Activated CD4-positive, alpha-beta T cell treated with anti-CD3 and anti-CD28 coated beads, Interleukin-2, amount 10 ng/mL, durations not matched to agents 24 days and 14 days (primary cell): ENCODE data around the gene UQCRC1. TPM values are rescaled to one million over a fixed set of nuclear protein-coding genes. Genes with fewer than 3 reads are reported as not detected.

Source experiments
- DNase-seq: peaks from one replicate; pipeline ENCODE4 v3.0.0; 2022
- H3K27ac Mint-ChIP-seq: one replicate; pipeline ENCODE4 v1.8.0; 2022; ENCODE audit warnings: mild to moderate bottlenecking, mixed read lengths
- H3K27me3 Mint-ChIP-seq: one replicate; pipeline ENCODE4 v1.8.0; 2022; ENCODE audit warnings: mixed read lengths
- H3K36me3 Mint-ChIP-seq: one replicate; pipeline ENCODE4 v1.8.0; 2022; ENCODE audit warnings: low read depth, mild to moderate bottlenecking, mixed read lengths
- H3K4me1 Mint-ChIP-seq: one replicate; pipeline ENCODE4 v1.8.0; 2021; ENCODE audit warnings: mixed read lengths
- H3K4me3 Mint-ChIP-seq: one replicate; pipeline ENCODE4 v1.8.0; 2022; ENCODE audit warnings: mild to moderate bottlenecking, moderate library complexity, mixed read lengths
- H3K9me3 Mint-ChIP-seq: one replicate; pipeline ENCODE4 v1.8.0; 2021; ENCODE audit warnings: mixed read lengths
- intact Hi-C: fragments of 100-400 bp; cut with micrococcal nuclease; formaldehyde crosslinking; loops from one replicate; pipeline ENCODE4 v1.15.1; 2023
- total RNA-seq: library from RNA; stranded (reverse); gene quantifications from 2 replicates; pipeline ENCODE4 v1.2.3, GENCODE V29; 2022

The UQCRC1 gene
- total RNA-seq, 1 donor from 2014 or later, result 235 TPM

DNA sequence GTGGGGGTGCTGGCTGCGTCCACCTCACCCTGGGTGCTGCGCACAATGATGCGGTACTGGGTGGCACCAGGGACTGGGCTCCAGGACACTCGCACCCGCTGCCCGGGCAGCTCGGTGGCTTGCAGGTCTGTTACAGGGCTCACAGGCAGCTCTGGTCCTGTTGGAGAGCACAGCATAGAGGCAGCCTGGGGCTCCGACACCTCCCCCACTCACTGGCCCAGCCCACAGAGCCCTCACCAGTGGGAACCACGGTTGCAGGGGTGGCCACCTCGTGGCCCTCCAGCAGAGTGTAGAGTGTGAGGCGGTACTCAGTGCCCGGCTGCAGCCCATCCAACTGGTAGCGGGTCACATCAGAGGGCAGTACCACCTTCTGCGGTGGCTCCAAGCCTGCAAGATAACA is 18.0 kb downstream of the UQCRC1 start:
- intact Hi-C loops, result no loop called here
- Mint-ChIP-seq H3K36me3 (peaks cover 3% of the 10 kb centered on the region), H3K27me3 (peaks cover 30% of the 10 kb centered on the region), H3K27ac (no peak overlapping the region), H3K9me3 (no peaks in the 10 kb centered on the region), H3K4me3 (no peak overlapping the region), H3K4me1 (peaks cover 2% of the 10 kb centered on the region)
- DNase-seq, result no peak

DNA sequence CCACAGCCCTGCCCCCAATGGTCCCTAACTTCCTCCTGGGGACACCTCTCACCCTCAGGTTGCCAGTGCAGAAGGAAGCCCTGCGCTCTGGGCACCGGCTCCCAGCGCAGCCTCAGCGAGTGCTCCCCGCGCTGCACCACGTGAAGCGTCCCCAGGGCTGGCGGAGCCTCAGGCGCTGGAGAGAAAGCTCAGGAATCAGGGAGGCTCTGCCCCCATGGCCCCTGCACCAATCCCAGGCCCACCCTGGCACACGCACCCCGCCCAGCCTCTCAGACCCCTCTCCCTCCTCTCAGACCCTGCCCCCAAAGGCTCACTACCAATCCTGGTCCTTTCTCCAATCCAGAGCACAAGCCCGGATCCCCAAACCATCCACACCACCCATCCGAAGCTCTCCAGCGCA is 21.2 kb downstream of the UQCRC1 start:
- no peak for DNase-seq
- Mint-ChIP-seq H3K27ac (no peak overlapping the region), H3K4me1 (no peaks in the 10 kb centered on the region), H3K4me3 (no peak overlapping the region), H3K27me3 (peaks cover 15% of the 10 kb centered on the region), H3K36me3 (no peaks in the 10 kb centered on the region), H3K9me3 (no peaks in the 10 kb centered on the region)
- intact Hi-C loops, result no loop called here

DNA sequence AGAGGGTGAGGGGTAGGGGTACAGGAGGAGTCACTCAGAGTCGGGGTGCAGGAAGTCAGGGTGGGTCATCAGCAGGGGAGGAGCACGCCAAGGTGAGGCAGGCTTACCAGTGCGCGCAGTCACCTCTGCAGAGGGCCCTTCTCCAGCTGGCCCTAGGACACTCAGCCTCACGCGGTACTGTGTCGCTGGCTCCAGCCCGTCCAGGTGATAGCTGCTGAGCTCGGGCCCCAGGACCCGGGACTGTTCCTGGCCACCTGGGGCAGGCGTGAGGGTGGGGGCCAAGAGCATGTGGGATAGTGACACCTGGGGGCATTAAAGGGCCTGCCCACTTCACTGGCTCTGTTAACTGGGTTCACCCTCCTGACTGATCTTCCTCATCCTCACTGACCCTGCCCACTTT is 21.8 kb downstream of the UQCRC1 start:
- no peak for DNase-seq
- H3K27ac Mint-ChIP-seq, result no peak overlapping the region
- no peaks in the 10 kb centered on the region for H3K36me3 Mint-ChIP-seq
- intact Hi-C loops, result no loop called here
- peaks cover 15% of the 10 kb centered on the region for H3K27me3 Mint-ChIP-seq
- H3K4me3 Mint-ChIP-seq, result no peak overlapping the region
- H3K4me1 Mint-ChIP-seq, result no peaks in the 10 kb centered on the region
- H3K9me3 Mint-ChIP-seq, result no peaks in the 10 kb centered on the region

DNA sequence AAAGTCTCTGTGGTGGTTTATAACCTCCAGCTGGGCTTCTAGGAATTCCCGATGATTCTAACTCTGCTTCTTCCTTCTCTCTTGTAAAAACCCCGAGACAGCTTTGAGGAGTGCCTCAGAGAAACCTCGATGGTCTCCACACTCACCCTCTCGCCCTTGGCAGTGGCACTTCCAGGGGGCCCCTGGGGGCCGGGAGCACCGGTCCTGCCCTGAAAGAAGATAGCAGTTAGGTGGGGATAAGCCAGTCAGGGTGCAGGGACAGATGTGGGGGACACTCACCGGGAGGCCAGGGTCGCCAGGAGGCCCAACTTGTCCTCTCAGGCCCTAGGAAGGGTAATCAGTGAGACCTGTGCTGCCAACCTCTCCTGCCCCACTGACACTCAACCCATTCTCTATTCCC is 24.0 kb downstream of the UQCRC1 start:
- H3K9me3 Mint-ChIP-seq, result no peaks in the 10 kb centered on the region
- intact Hi-C loops, result no loop called here
- H3K27ac Mint-ChIP-seq, result no peak overlapping the region
- DNase-seq, result no peak
- H3K4me3 Mint-ChIP-seq, result no peak overlapping the region
- H3K27me3 Mint-ChIP-seq, result peaks cover 12% of the 10 kb centered on the region
- no peaks in the 10 kb centered on the region for H3K4me1 Mint-ChIP-seq
- no peaks in the 10 kb centered on the region for H3K36me3 Mint-ChIP-seq

DNA sequence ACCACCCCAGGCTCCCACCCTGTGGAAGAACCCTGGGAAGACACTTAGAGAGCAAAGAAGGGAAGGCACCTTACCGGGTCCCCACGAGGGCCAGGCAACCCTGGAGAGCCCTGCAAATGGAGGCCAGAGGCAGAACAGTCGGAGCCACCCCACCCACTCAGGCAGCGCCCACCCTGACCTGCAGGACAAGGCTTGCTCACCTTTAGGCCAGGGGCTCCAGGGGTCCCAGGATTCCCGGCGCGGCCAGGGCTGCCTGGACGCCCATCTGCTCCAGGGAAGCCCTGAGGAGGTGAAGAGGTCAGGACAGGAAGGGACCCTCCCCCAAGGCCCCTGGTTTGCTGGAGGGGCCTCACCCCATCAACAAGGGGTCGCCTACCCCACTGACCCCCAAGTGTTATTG is 24.6 kb downstream of the UQCRC1 start:
- H3K36me3 Mint-ChIP-seq, result no peaks in the 10 kb centered on the region
- peaks cover 11% of the 10 kb centered on the region for H3K27me3 Mint-ChIP-seq
- no peaks in the 10 kb centered on the region for H3K4me1 Mint-ChIP-seq
- no peak overlapping the region for H3K27ac Mint-ChIP-seq
- H3K4me3 Mint-ChIP-seq, result no peak overlapping the region
- intact Hi-C loops, result no loop called here
- no peaks in the 10 kb centered on the region for H3K9me3 Mint-ChIP-seq
- DNase-seq, result no peak

DNA sequence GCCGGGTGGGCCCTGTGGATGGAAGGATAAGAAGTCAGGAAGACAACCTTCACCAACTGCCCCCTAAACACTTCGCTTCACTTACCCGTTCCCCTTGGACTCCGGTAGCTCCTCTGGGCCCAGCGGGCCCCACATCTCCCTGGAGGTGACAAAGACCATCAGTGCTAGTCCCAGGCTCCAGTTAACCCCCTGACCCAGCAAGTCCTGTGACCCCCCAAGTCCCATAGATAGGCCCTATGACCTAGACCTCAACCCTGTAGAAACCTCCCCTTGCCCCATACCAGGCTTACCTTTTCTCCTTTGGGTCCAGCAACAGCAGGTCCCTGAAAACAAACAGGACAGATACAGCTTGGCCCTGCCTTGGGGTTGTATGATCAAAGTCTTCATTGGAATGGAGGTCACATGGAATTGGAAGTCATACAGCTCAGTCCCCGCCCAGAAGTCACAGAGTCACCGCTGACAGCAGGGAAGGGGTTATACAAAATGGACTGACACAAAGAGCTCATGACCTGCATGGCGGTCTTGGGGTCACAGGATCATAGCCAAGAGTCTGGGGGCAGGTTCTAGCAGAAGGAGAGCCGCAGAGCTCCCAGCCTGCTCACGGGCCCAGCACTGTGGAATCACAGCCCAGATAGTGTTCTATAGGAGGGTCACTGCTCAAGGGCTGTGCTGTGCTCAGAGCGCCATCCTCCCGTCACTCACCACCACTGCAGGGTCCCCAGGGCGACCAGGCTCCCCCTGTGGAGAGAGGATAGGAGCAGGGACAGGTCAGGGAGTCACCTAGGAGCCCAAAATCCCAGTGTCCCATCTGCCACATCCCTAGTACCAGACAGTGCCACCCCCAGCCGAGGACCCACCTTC is 27.6 kb downstream of the UQCRC1 start:
- Mint-ChIP-seq H3K4me3 (no peak overlapping the region), H3K27ac (no peak overlapping the region), H3K36me3 (no peaks in the 10 kb centered on the region), H3K4me1 (no peaks in the 10 kb centered on the region), H3K9me3 (no peaks in the 10 kb centered on the region), H3K27me3 (no peaks in the 10 kb centered on the region)
- DNase-seq, result no peak
- intact Hi-C loops, result no loop called here

DNA sequence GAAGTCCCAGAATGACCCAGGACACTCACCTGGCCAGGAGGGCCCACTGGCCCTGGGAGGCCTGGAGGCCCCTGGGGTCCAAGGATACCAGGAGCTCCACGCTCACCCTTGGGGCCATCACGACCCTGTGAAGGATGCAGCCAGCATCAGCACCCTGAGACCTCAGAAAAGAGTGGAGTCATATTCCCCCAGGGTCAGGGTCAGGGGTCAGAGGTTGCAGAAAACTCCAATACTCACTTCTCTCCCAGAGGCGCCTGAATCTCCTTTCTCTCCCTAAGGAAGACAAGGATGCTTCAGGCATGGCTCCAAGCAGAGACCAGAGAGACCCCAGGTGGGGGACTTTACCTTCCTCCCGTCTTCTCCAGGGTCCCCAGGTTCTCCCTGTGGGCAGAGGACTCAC is 32.8 kb downstream of the UQCRC1 start:
- Mint-ChIP-seq H3K36me3 (no peaks in the 10 kb centered on the region), H3K27me3 (no peaks in the 10 kb centered on the region), H3K27ac (no peak overlapping the region), H3K4me3 (no peak overlapping the region), H3K9me3 (no peaks in the 10 kb centered on the region), H3K4me1 (no peaks in the 10 kb centered on the region)
- intact Hi-C loops, result no loop called here
- no peak for DNase-seq

DNA sequence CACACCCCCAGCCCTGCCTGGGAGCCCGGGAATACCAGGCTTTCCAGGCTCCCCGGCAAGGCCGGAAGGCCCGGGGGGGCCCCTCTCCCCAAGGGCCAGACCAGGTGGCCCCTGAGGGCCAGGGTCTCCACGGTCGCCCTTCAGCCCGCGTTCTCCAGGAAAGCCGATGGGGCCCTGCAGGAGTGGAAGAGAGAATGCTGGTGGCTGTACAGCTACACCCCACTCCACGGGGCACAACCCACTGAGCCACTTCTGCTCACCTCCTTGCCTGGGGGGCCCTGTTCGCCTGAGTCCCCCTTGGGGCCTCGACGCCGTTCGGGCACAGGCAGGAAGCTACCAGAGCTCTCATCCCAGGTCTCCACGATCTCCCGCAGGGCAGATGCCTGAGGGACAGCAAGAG is 34.1 kb downstream of the UQCRC1 start:
- Mint-ChIP-seq H3K4me1 (no peaks in the 10 kb centered on the region), H3K9me3 (no peaks in the 10 kb centered on the region), H3K27ac (no peak overlapping the region), H3K4me3 (no peak overlapping the region), H3K27me3 (no peaks in the 10 kb centered on the region), H3K36me3 (no peaks in the 10 kb centered on the region)
- intact Hi-C loops, result no loop called here
- no peak for DNase-seq

DNA sequence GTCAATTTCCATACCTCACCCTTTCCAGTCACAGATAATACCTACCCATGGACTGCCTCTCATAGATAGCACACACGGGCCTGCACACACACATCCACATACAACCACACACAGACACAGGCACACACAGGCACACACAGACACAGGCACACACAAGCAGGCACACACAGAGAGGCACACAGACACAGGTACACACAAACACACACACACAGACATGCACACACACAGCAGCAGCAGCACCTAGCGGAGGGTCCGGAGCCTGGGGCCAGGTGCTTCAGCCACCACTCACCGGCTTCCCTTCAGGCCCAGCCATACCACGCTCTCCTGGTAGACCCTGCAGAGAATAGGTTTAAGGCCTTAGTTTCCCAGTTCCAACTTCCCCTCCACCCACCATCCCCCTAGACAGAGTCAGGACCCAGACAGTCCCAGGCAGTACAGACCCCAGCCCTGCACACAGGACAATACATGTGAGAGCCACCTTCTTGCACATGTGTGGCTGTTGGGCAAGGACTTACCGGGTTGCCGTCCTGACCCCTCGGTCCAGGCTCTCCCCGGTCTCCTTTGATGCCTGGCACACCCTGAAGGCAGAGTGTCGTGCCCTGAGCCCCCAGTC is 35.4 kb downstream of the UQCRC1 start:
- Mint-ChIP-seq H3K27ac (no peak overlapping the region), H3K4me3 (no peak overlapping the region), H3K9me3 (no peaks in the 10 kb centered on the region), H3K4me1 (no peaks in the 10 kb centered on the region), H3K36me3 (no peaks in the 10 kb centered on the region), H3K27me3 (no peaks in the 10 kb centered on the region)
- intact Hi-C loops, result no loop called here
- DNase-seq, result no peak

DNA sequence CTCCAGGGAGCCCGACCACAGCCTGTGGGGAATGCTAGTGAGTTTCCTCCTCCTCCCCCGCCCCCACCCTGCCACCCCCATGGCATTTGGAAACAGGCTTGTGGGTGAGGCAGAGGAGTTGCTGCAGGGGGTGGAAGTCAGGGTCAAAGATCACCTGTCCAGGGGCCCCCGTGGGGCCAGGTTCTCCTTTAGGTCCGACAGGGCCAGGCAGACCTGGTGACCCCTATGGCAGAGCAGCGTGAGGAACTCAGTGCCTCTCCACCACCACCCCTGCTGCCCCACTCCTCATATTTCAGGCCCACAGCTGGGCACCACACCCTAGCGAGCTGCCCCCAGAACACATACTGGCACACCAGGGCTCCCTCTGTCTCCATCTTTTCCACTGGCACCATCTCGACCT is 36.9 kb downstream of the UQCRC1 start:
- intact Hi-C loops, result no loop called here
- Mint-ChIP-seq H3K4me3 (no peak overlapping the region), H3K27me3 (no peaks in the 10 kb centered on the region), H3K4me1 (no peaks in the 10 kb centered on the region), H3K36me3 (no peaks in the 10 kb centered on the region), H3K9me3 (no peaks in the 10 kb centered on the region), H3K27ac (no peak overlapping the region)
- DNase-seq, result no peak

DNA sequence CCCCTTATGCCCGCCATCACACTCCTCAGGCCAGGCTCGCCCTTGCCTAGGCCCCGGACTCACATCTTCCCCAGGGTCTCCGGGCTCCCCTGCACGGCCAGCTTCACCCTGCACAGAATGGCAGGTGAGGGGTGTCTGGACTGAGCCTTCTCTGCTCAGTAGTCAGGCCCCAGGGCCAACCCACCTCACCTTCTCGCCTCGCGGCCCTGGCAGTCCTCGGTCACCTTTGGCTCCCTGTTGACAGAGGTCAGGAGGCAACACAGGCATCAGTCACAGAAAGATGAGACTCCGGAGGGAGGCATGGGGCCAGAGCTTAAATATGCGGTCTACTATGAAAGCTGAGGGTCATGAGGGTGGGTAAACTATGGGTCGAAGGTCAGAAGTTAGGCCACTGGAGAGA is 37.5 kb downstream of the UQCRC1 start:
- no peak for DNase-seq
- Mint-ChIP-seq H3K4me3 (no peak overlapping the region), H3K36me3 (no peaks in the 10 kb centered on the region), H3K9me3 (no peaks in the 10 kb centered on the region), H3K4me1 (no peaks in the 10 kb centered on the region), H3K27me3 (no peaks in the 10 kb centered on the region), H3K27ac (no peak overlapping the region)
- intact Hi-C loops, result no loop called here

DNA sequence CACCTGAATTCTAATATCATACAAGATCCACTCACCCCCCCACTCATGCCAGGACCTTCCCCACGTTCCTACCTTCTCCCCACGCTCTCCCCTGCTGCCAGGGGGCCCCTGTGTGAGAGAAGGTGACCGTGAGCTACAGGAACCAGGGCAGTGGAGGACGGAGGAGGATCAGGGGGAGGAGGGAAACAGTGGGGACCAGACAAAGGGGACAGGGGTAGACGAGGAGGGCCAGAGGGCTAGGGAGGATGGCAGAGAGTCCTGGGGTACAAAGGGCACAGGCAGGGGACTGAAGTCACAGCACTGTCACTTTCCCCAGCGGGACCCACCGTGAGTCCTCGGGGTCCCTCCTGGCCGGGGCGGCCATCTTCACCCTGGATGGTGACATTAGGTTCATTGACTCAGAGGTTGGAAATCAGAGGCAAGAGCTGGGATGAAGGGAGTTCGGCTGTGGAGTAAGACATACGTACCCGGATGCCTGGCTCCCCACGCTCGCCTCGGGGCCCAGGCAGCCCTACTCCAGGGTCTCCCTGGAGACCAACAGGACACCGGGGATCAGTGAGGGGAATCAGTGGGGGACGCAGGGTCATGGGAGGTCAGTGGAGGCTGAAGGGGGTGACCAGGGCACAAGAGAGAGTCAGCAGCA is 39.5 kb downstream of the UQCRC1 start:
- H3K36me3 Mint-ChIP-seq, result no peaks in the 10 kb centered on the region
- intact Hi-C loops, result no loop called here
- H3K27me3 Mint-ChIP-seq, result no peaks in the 10 kb centered on the region
- peaks cover 7% of the 10 kb centered on the region for H3K4me1 Mint-ChIP-seq
- no peaks in the 10 kb centered on the region for H3K9me3 Mint-ChIP-seq
- DNase-seq, result no peak
- H3K27ac Mint-ChIP-seq, result no peak overlapping the region
- H3K4me3 Mint-ChIP-seq, result no peak overlapping the region

DNA sequence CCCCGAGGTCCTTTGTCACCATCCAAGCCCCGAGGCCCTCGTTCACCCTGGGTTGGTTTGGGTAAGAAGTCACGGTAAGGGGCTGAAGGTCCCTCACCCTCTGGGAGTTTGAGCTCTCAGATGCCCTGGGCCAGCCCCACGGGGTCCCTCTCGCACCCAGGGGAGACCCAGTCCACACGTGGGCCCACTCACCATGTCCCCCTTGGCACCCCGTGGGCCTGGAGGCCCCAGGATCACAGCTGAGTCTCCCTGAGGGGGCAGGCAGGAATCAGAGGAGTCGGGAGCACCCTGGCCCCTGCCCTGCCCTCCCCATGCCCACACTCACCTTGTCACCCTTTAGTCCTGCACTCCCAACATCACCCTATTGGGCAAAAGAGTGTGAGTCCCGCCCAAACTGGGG is 40.0 kb downstream of the UQCRC1 start:
- Mint-ChIP-seq H3K27me3 (no peaks in the 10 kb centered on the region), H3K36me3 (no peaks in the 10 kb centered on the region), H3K4me3 (no peak overlapping the region), H3K27ac (no peak overlapping the region), H3K9me3 (no peaks in the 10 kb centered on the region), H3K4me1 (peaks cover 7% of the 10 kb centered on the region)
- intact Hi-C loops, result no loop called here
- DNase-seq, result no peak

DNA sequence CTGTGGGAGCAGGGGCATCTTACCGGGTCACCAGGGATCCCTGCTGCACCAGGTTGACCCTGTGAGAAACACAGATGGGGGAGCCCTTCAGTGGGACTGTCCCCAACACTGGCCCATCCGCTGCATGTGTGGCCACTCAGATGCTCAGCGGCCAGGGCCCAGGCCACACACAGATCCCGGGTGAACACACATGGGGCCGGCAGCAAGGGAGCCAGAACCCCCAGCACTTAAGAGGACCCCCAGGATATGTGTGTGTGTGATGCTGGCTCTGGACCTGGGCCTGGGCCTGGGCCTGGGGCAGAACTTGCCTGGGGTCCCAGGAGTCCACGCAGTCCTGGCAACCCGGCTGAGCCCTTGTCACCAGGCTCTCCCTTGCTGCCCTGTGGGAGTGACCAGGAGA is 41.0 kb downstream of the UQCRC1 start:
- Mint-ChIP-seq H3K4me3 (no peak overlapping the region), H3K27ac (no peak overlapping the region)
- intact Hi-C loops, result no loop called here

More for the DNA sequence above, 41.0 kb downstream of the UQCRC1 start:
- Mint-ChIP-seq H3K9me3 (no peaks in the 10 kb centered on the region), H3K27me3 (no peaks in the 10 kb centered on the region), H3K4me1 (peaks cover 7% of the 10 kb centered on the region), H3K36me3 (no peaks in the 10 kb centered on the region)
- DNase-seq, result no peak
